HUDEP-2 (cell line): ENCODE measurements around the gene ZNF646.

ENCODE experiments used
- DNase-seq, 76 experiments: peaks; one replicate each; lab custom pipeline; 2025; ENCODE audit not compliant: unreplicated experiment in 76 of 76; lab: John Stamatoyannopoulos, UW

ZNF646 gene

GRCh38 chr16:31073970-31074813, at the start of gene ZNF646, which contains the start of gene ZNF668:
ZNF646 (plus strand) TSS chr16:31074422; CDS start chr16:31076325, 1,903 bp downstream.
ZNF668 (minus strand) TSS chr16:31074240; CDS start chr16:31064459, 9,781 bp downstream.
- DNase-seq: peak in 75 of 76 experiments; percentile 69 to 98 (median 96)

- DNase-seq: no peak
Measured at GRCh38 chr16:31025339-31025738, 48.9 kb upstream of the ZNF646 start.

- no peak for DNase-seq
Measured at GRCh38 chr16:31029272-31029671, 45.0 kb upstream of the ZNF646 start.

- no peak for DNase-seq
Measured at GRCh38 chr16:31031276-31031675, 42.9 kb upstream of the ZNF646 start.

GRCh38 chr16:31032736-31033708, 41.2 kb upstream of the ZNF646 start, which contains the start of gene STX4:
STX4 (plus strand) TSS chr16:31033558; CDS start chr16:31033806, 248 bp downstream.
- DNase-seq: peak; percentile 28 to 98 (median 94)

GRCh38 chr16:31033709-31034492, 40.3 kb upstream of the ZNF646 start:
- DNase-seq: peak in 69 of 76 experiments; percentile 10 to 86 (median 72)

GRCh38 chr16:31036691-31037090, 37.5 kb upstream of the ZNF646 start:
- DNase-seq: peak in 4 of 76 experiments; percentile 4 to 30 (median 8)

- DNase-seq: no peak
Measured at GRCh38 chr16:31038993-31039392, 35.2 kb upstream of the ZNF646 start.

GRCh38 chr16:31042866-31043265, 31.4 kb upstream of the ZNF646 start:
- DNase-seq: no peak

- DNase-seq: no peak
Measured at GRCh38 chr16:31043352-31043751, 30.9 kb upstream of the ZNF646 start.

- DNase-seq: no peak
Measured at GRCh38 chr16:31043898-31044481, 30.2 kb upstream of the ZNF646 start.

- DNase-seq: no peak
Measured at GRCh38 chr16:31050280-31051030, 23.8 kb upstream of the ZNF646 start.

GRCh38 chr16:31052114-31052513, 22.1 kb upstream of the ZNF646 start:
- DNase-seq: peak in 51 of 76 experiments; percentile 6 to 76 (median 31)

GRCh38 chr16:31055613-31056012, 18.6 kb upstream of the ZNF646 start:
- no peak for DNase-seq

- no peak for DNase-seq
Measured at GRCh38 chr16:31061126-31061812, 13.0 kb upstream of the ZNF646 start.

GRCh38 chr16:31061813-31062440, 12.3 kb upstream of the ZNF646 start:
- DNase-seq: no peak

GRCh38 chr16:31063495-31063842, 10.8 kb upstream of the ZNF646 start:
- no peak for DNase-seq
